Gastroesophageal sphincter (tissue), 4 donors: Measurements from ENCODE around the gene MYO19. TPM values are rescaled to one million over a fixed set of nuclear protein-coding genes. Genes with fewer than 3 reads are reported as not detected.

Source experiments
- ATAC-seq: fragments of 150-250 bp; one replicate; pipeline ENCODE4 v1.9.1; 2016; ENCODE audit warnings: mild to moderate bottlenecking, moderate library complexity
- H3K27ac ChIP-seq, 4 donors: fragments of 200-600 bp; sonication (generic) in 3 of 4; 1 replicate in 3 of 4; 2 replicates in 1 of 4; pipeline ENCODE4 v1.5.1; 2016 to 2019
- H3K27me3 ChIP-seq: fragments of 200-600 bp; sonication (generic); one replicate; pipeline ENCODE4 v1.5.1; 2019
- H3K36me3 ChIP-seq, 2 donors: fragments of 200-600 bp; sonication (generic); one replicate each; pipeline ENCODE4 v1.5.1; 2019; ENCODE audit warnings: control low read depth in 1 of 2
- H3K4me1 ChIP-seq, 3 donors: fragments of 200-600 bp; sonication (generic); 1 replicate in 2 of 3; 2 replicates in 1 of 3; pipeline ENCODE4 v1.5.1; 2016 to 2019; ENCODE audit warnings: control low read depth in 2 of 3
- H3K4me3 ChIP-seq, 2 donors: fragments of 200-600 bp; sonication (generic); one replicate each; pipeline ENCODE4 v1.5.1; 2019; ENCODE audit warnings: mild to moderate bottlenecking in 1 of 2, moderate library complexity in 1 of 2
- H3K9me3 ChIP-seq, 3 donors: fragments of 200-600 bp; sonication (generic); one replicate each; pipeline ENCODE4 v1.5.1; 2017 to 2019; ENCODE audit warnings: control low read depth in 2 of 3
- CTCF ChIP-seq, 4 experiments: fragments of 200-600 bp in 2 of 4; fragments of 450-650 bp in 2 of 4; sonication (generic) in 1 of 4; IDR thresholded peaks; one replicate each; pipeline ENCODE4 v1.5.1; 2017 to 2019; ENCODE audit warnings: antibody characterized with exemption in 4 of 4, mild to moderate bottlenecking in 2 of 4, moderate library complexity in 2 of 4
- EP300 ChIP-seq: sonication (generic); formaldehyde crosslinking; IDR thresholded peaks from one replicate; pipeline ENCODE4 v1.6.1; 2017; ENCODE audit warnings: antibody characterized with exemption, mild to moderate bottlenecking
- POLR2A ChIP-seq, 2 donors: fragments of 450-650 bp; IDR thresholded peaks; one replicate each; pipeline ENCODE4 v1.6.1; 2017; ENCODE audit warnings: antibody characterized with exemption in 2 of 2, mild to moderate bottlenecking in 2 of 2, moderate library complexity in 1 of 2
- POLR2AphosphoS5 ChIP-seq: sonication (generic); formaldehyde crosslinking; IDR thresholded peaks from one replicate; pipeline ENCODE4 v1.6.1; 2017; ENCODE audit warnings: antibody characterized with exemption
- WGBS, 2 donors: methylation state at CpG; one replicate each; pipeline ENCODE4 v1.1.5; 2018; ENCODE audit warnings: low coverage in 1 of 2; 5-methylcytosine and 5-hydroxymethylcytosine counted together
- total RNA-seq, 4 donors: library from RNA; depleted of rRNA; stranded (reverse); fragments of >200 nt; gene quantifications; one replicate each; pipeline ENCODE4 v1.1.0, GENCODE V29; 2016

Gene MYO19
- total RNA-seq, 4 donors from 2014 or later = 23.3 to 63.5 (median 42.5) TPM

- ATAC-seq = no peak
- no peak for TF ChIP-seq POLR2AphosphoS5
- no peak for TF ChIP-seq POLR2A (IDR thresholded peaks at IDR 0.05)
- no peak for TF ChIP-seq CTCF (IDR thresholded peaks at IDR 0.05)
- no peaks in the 10 kb centered on the region for H3K27me3 ChIP-seq
- H3K4me1 ChIP-seq = no peaks in the 10 kb centered on the region
- H3K4me3 ChIP-seq = no peak overlapping the region
- H3K36me3 ChIP-seq = peaks cover 0 to 95% of the 10 kb centered on the region in 2 donors
- H3K9me3 ChIP-seq = no peaks in the 10 kb centered on the region
- H3K27ac ChIP-seq = no peak overlapping the region
- 92% methylated on average over 6 of the region's 6 CpGs; no CpG with 5 or more reads in 1 of the 2 donors for WGBS, 2 donors
Measured at GRCh38 chr17:36507266-36507665, 27.4 kb downstream of the MYO19 start.

- Histone ChIP-seq H3K4me3 (no peak overlapping the region), H3K9me3 (no peaks in the 10 kb centered on the region), H3K27me3 (no peaks in the 10 kb centered on the region), H3K36me3 (peaks cover 0 to 98% of the 10 kb centered on the region in 2 donors), H3K4me1 (no peaks in the 10 kb centered on the region), H3K27ac (no peak overlapping the region)
- WGBS, 2 donors = 92 to 96% methylated on average over 2 to 5 of the region's 11 CpGs
- no peak for ATAC-seq
- TF ChIP-seq EP300 (no peak), CTCF (IDR thresholded peaks at IDR 0.05) (no peak), POLR2A (IDR thresholded peaks at IDR 0.05) (no peak), POLR2AphosphoS5 (no peak)
Measured at GRCh38 chr17:36506831-36507230, 27.8 kb downstream of the MYO19 start.

GRCh38 chr17:36506249-36506826 is 28.3 kb downstream of the MYO19 start:
- Histone ChIP-seq H3K27ac (no peak overlapping the region), H3K4me1 (no peaks in the 10 kb centered on the region), H3K9me3 (no peaks in the 10 kb centered on the region), H3K36me3 (peaks cover 0 to 96% of the 10 kb centered on the region in 2 donors), H3K4me3 (no peak overlapping the region), H3K27me3 (no peaks in the 10 kb centered on the region)
- WGBS, 2 donors = 43% methylated on average over 2 of the region's 6 CpGs; no CpG with 5 or more reads in 1 of the 2 donors
- no peak for TF ChIP-seq EP300
- no peak for TF ChIP-seq POLR2A (IDR thresholded peaks at IDR 0.05)
- TF ChIP-seq POLR2AphosphoS5 = no peak
- TF ChIP-seq CTCF (IDR thresholded peaks at IDR 0.05) = no peak
- no peak for ATAC-seq

GRCh38 chr17:36505171-36505570 is 29.5 kb downstream of the MYO19 start:
- Histone ChIP-seq H3K36me3 (peaks cover 0 to 96% of the 10 kb centered on the region in 2 donors), H3K9me3 (no peaks in the 10 kb centered on the region), H3K27me3 (no peaks in the 10 kb centered on the region), H3K27ac (no peak overlapping the region), H3K4me3 (no peak overlapping the region), H3K4me1 (no peaks in the 10 kb centered on the region)
- TF ChIP-seq POLR2AphosphoS5 = no peak
- ATAC-seq = no peak
- 93 to 100% methylated on average over 1 to 3 of the region's 8 CpGs for WGBS, 2 donors

- TF ChIP-seq POLR2A (IDR thresholded peaks at IDR 0.05) (no peak), EP300 (no peak), POLR2AphosphoS5 (no peak), CTCF (IDR thresholded peaks at IDR 0.05) (no peak)
- Histone ChIP-seq H3K4me1 (no peaks in the 10 kb centered on the region), H3K9me3 (no peaks in the 10 kb centered on the region), H3K27ac (no peak overlapping the region), H3K36me3 (peaks cover 0 to 93% of the 10 kb centered on the region in 2 donors), H3K4me3 (no peak overlapping the region), H3K27me3 (no peaks in the 10 kb centered on the region)
- ATAC-seq = no peak
- 100% methylated on average over 1 of the region's 5 CpGs; no CpG with 5 or more reads in 1 of the 2 donors for WGBS, 2 donors
Measured at GRCh38 chr17:36504156-36504545, 30.5 kb downstream of the MYO19 start.
